ENCODE data around the gene PRKN.
"Not testable (repeated sequence)": the region's sequence is repeated elsewhere in the genome, so short reads cannot be mapped to it uniquely, and the experiment has no call there.

Gene PRKN

GRCh38 chr6:161316531-161316930, 1411.0 kb downstream of the PRKN start:
- H3K4me3 ChIP-seq (ENCODE audit: low read depth, low read length) = no peak overlapping the region
- no peak for TF ChIP-seq CTCF (IDR thresholded peaks at IDR 0.05; ENCODE audit: low read depth, low read length)

GRCh38 chr6:161315246-161315917, 1412.2 kb downstream of the PRKN start:
- H3K4me3 ChIP-seq (ENCODE audit: low read depth, low read length) = not testable (repeated sequence)

GRCh38 chr6:161314541-161315245, 1412.9 kb downstream of the PRKN start:
- H3K4me3 ChIP-seq (ENCODE audit: low read depth, low read length) = not testable (repeated sequence)

- no peak overlapping the region for H3K4me3 ChIP-seq (ENCODE audit: low read depth, low read length)
Measured at GRCh38 chr6:161313940-161314509, 1413.5 kb downstream of the PRKN start.

GRCh38 chr6:161313475-161313874, 1414.1 kb downstream of the PRKN start:
- not testable (repeated sequence) for H3K4me3 ChIP-seq (ENCODE audit: low read depth, low read length)

More at GRCh38 chr6:161313940-161314509, 1413.5 kb downstream of the PRKN start:
- TF ChIP-seq CTCF (IDR thresholded peaks at IDR 0.05; ENCODE audit: low read depth, low read length) = no peak

- H3K4me3 ChIP-seq (ENCODE audit: low read depth, low read length) = not testable (repeated sequence)
Measured at GRCh38 chr6:161309774-161310173, 1417.8 kb downstream of the PRKN start.

GRCh38 chr6:161308075-161308655, 1419.4 kb downstream of the PRKN start:
- no peak for TF ChIP-seq CTCF (IDR thresholded peaks at IDR 0.05; ENCODE audit: low read depth, low read length)
- H3K4me3 ChIP-seq (ENCODE audit: low read depth, low read length) = no peak overlapping the region

GRCh38 chr6:161305860-161306259, 1421.7 kb downstream of the PRKN start:
- H3K4me3 ChIP-seq (ENCODE audit: low read depth, low read length) = no peak overlapping the region
- TF ChIP-seq CTCF (IDR thresholded peaks at IDR 0.05; ENCODE audit: low read depth, low read length) = no peak

GRCh38 chr6:161303628-161304340, 1423.8 kb downstream of the PRKN start:
- no peak for TF ChIP-seq CTCF (IDR thresholded peaks at IDR 0.05; ENCODE audit: low read depth, low read length)
- H3K4me3 ChIP-seq (ENCODE audit: low read depth, low read length) = no peak overlapping the region

Measured in WI38 (cell line).